Panc1 (cell line): Measurements from ENCODE around the gene FLT1. TPM values are rescaled to one million over a fixed set of nuclear protein-coding genes. Genes with fewer than 3 reads are reported as not detected.

Experiments used
- ATAC-seq: fragments of 200-7000 bp; cut with Tn5 transposase; 2 replicates; pipeline ENCODE4 v1.9.1; 2020; ENCODE audit warnings: mild to moderate bottlenecking, moderate library complexity
- BruUV-seq: library from RNA; stranded (reverse); fragments of 400-500 nt; replicated peaks from 2 replicates; lab custom pipeline; 2021; lab: Mats Ljungman, UMichigan
- CTCF ChIA-PET: fragments of 300-600 bp; sonication (Branson Sonifier 250); formaldehyde crosslinking; loops from one replicate; lab custom pipeline; 2022; ENCODE audit warnings: antibody characterized with exemption; lab: Charles Lee
- POLR2A ChIA-PET: fragments of 300-600 bp; sonication (Branson Sonifier 250); formaldehyde crosslinking; loops from one replicate; lab custom pipeline; 2022; ENCODE audit warnings: antibody characterized with exemption; lab: Charles Lee
- DNase-seq: peaks from one replicate; pipeline ENCODE4 v3.0.0-alpha.2; 2010; ENCODE audit warnings: low read depth, low spot score
- H3K27ac ChIP-seq: 2 replicates; pipeline ENCODE4 v1.5.1; 2011; ENCODE audit warnings: mild to moderate bottlenecking, low read length, inconsistent platforms
- H3K27me3 ChIP-seq: fragments of 200-500 bp; sonication (Bioruptor generic); 2 replicates; pipeline ENCODE4 v1.6.0; 2014; ENCODE audit warnings: low read length, inconsistent platforms; ENCODE audit not compliant: control insufficient read depth, insufficient read depth
- H3K36me3 ChIP-seq: fragments of 200-500 bp; sonication (Bioruptor generic); 2 replicates; pipeline ENCODE4 v1.5.1; 2014; ENCODE audit warnings: inconsistent platforms, mild to moderate bottlenecking, low read length, moderate library complexity; ENCODE audit not compliant: control insufficient read depth, insufficient read depth
- H3K4me1 ChIP-seq: 2 replicates; pipeline ENCODE4 v1.5.1; 2011; ENCODE audit warnings: inconsistent platforms, mild to moderate bottlenecking, low read length, moderate library complexity; ENCODE audit not compliant: control insufficient read depth, insufficient read depth
- H3K4me3 ChIP-seq, 2 experiments: 2 replicates each; pipeline ENCODE4 v1.5.1; 2011 to 2012; ENCODE audit warnings: low read depth in 2 of 2, low read length in 2 of 2, mild to moderate bottlenecking in 2 of 2, inconsistent platforms in 1 of 2, moderate library complexity in 1 of 2
- H3K9me3 ChIP-seq: fragments of 200-500 bp; sonication (Bioruptor generic); 2 replicates; pipeline ENCODE4 v1.5.1; 2014; ENCODE audit warnings: low read depth, mild to moderate bottlenecking, inconsistent platforms, low read length, moderate library complexity; ENCODE audit not compliant: control insufficient read depth, insufficient read depth
- CTCF ChIP-seq: fragments of 450-650 bp; IDR thresholded peaks from 2 replicates; pipeline ENCODE4 v1.5.1; 2017; ENCODE audit warnings: mild to moderate bottlenecking
- POLR2AphosphoS5 ChIP-seq: IDR thresholded peaks from 2 replicates; pipeline ENCODE4 v1.6.1; 2012; ENCODE audit warnings: mild to moderate bottlenecking, low read depth, low read length, moderate library complexity
- REST ChIP-seq, 2 experiments: IDR thresholded peaks; 2 replicates each; pipeline ENCODE4 v1.6.1; 2011 to 2012; ENCODE audit warnings: low read depth in 2 of 2, control low read depth in 1 of 2, low read length in 1 of 2, mild to moderate bottlenecking in 1 of 2, moderate library complexity in 1 of 2; ENCODE audit not compliant: insufficient read depth in 1 of 2
- SIN3A ChIP-seq: IDR thresholded peaks from 2 replicates; pipeline ENCODE4 v1.6.1; 2012; ENCODE audit warnings: low read depth, mild to moderate bottlenecking, low read length, moderate library complexity, borderline replicate concordance; ENCODE audit not compliant: insufficient read depth
- TCF7L2 ChIP-seq: IDR thresholded peaks from 2 replicates; pipeline ENCODE4 v1.6.1; 2011; ENCODE audit warnings: mild to moderate bottlenecking, low read depth, low read length, inconsistent platforms
- in situ Hi-C: cut with HindIII; loops from 2 replicates; pipeline ENCODE4 v1.10.0; 2016; ENCODE audit warnings: low sequenced_read_pairs, low pct_unique_long_range_greater_than_20kb
- intact Hi-C: fragments of 100-400 bp; cut with micrococcal nuclease; formaldehyde crosslinking; loops from one replicate; pipeline ENCODE4 v1.10.0; 2022; ENCODE audit not compliant: unreplicated experiment
- total RNA-seq: library from RNA; stranded (reverse); gene quantifications from one replicate; pipeline ENCODE4 v1.2.1, GENCODE V29; 2021; ENCODE audit not compliant: unreplicated experiment

FLT1 gene
- total RNA-seq, 1 experiment from 2014 or later = 0.15 TPM

DNA sequence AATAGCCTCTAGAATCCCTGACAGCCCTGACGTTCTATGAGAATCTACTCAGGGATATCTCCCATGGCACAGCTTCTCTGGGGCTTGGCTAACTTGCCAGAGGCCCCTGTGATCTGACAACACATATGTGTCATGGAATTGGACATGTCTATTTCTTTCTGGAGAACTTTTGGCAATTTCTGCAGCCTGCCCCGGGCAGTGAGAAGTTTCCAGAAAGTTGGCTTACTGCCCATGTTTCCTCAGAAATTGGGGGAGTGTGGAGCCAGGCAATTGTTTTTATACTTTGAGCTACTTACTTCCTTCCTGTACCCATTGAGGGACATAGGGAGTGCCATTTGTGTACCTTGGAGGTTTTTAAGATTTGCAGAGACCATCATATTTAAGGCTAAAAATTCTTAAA, 98.9 kb downstream of the FLT1 start:
- Histone ChIP-seq H3K4me3 (no peak overlapping the region), H3K27me3 (no peaks in the 10 kb centered on the region), H3K9me3 (no peaks in the 10 kb centered on the region), H3K4me1 (no peaks in the 10 kb centered on the region), H3K36me3 (no peaks in the 10 kb centered on the region), H3K27ac (no peak overlapping the region)
- in situ Hi-C loops (no loop called here), intact Hi-C loops (no loop called here)
- ATAC-seq = no peak
- TF ChIP-seq CTCF = no peak
- TF ChIP-seq TCF7L2 = no peak
- no peak for TF ChIP-seq REST (IDR thresholded peaks at IDR 0.05; ENCODE audit: insufficient read depth in 1 of 2, low read depth in 2 of 2, low read length in 1 of 2)
- no peak for TF ChIP-seq SIN3A
- TF ChIP-seq POLR2AphosphoS5 = no peak
- no peak for DNase-seq
- CTCF ChIA-PET = no interaction called here
- no TSS peak for BruUV-seq
- POLR2A ChIA-PET = no interaction called here

GRCh38 chr13:28394422-28394821, 100.5 kb downstream of the FLT1 start:
- Histone ChIP-seq H3K36me3 (no peaks in the 10 kb centered on the region), H3K4me3 (no peak overlapping the region), H3K27ac (no peak overlapping the region), H3K27me3 (no peaks in the 10 kb centered on the region), H3K9me3 (no peaks in the 10 kb centered on the region), H3K4me1 (no peaks in the 10 kb centered on the region)
- no peak for DNase-seq
- TF ChIP-seq TCF7L2 = no peak
- TF ChIP-seq SIN3A = no peak
- no peak for TF ChIP-seq REST (IDR thresholded peaks at IDR 0.05; ENCODE audit: insufficient read depth in 1 of 2, low read depth in 2 of 2, low read length in 1 of 2)
- no peak for TF ChIP-seq CTCF
- TF ChIP-seq POLR2AphosphoS5 = no peak
- intact Hi-C loops (no loop called here), in situ Hi-C loops (no loop called here)
- BruUV-seq = no TSS peak
- ChIA-PET POLR2A (no interaction called here), CTCF (no interaction called here)
- no peak for ATAC-seq
